GM20000 (cell line): Measurements from ENCODE around the gene TMPRSS3.

Experiments used
- DNase-seq: peaks from one replicate; pipeline ENCODE4 v3.0.0; 2012; ENCODE audit warnings: low spot score
- CTCF ChIP-seq: IDR thresholded peaks from 2 replicates; pipeline ENCODE4 v1.5.1; 2012; ENCODE audit warnings: mild to moderate bottlenecking, control low read depth; ENCODE audit errors: extremely low read depth, missing control alignments

Gene TMPRSS3

GRCh38 chr21:42337830-42338728 is 57.8 kb downstream of the TMPRSS3 start:
- TF ChIP-seq CTCF = peak; percentile 67
- DNase-seq = peak; percentile 71

GRCh38 chr21:42337276-42337675 is 58.6 kb downstream of the TMPRSS3 start:
- no peak for TF ChIP-seq CTCF

GRCh38 chr21:42336054-42336453 is 59.8 kb downstream of the TMPRSS3 start:
- TF ChIP-seq CTCF = no peak
- no peak for DNase-seq

More at GRCh38 chr21:42337276-42337675, 58.6 kb downstream of the TMPRSS3 start:
- DNase-seq = no peak

GRCh38 chr21:42332557-42333317 is 63.1 kb downstream of the TMPRSS3 start:
- DNase-seq = no peak
- no peak for TF ChIP-seq CTCF

- no peak for TF ChIP-seq CTCF
- DNase-seq = no peak
Measured at GRCh38 chr21:42331660-42332059, 64.2 kb downstream of the TMPRSS3 start.

GRCh38 chr21:42330380-42331371 is 65.2 kb downstream of the TMPRSS3 start:
- peak; percentile 63 for DNase-seq
- TF ChIP-seq CTCF = no peak
